Measurements from ENCODE around the gene COL5A1. TPM values are rescaled to one million over a fixed set of nuclear protein-coding genes. Genes with fewer than 3 reads are reported as not detected.

Gene COL5A1
- total RNA-seq, 1 experiment from 2014 or later: 9.5 TPM

GRCh38 chr9:134690946-134691694 is 49.5 kb downstream of the COL5A1 start:
- H3K4me1 Mint-ChIP-seq: no peaks in the 10 kb centered on the region; a peak in 1 of 4 replicates
- H3K4me3 Mint-ChIP-seq: no peak overlapping the region
- Histone ChIP-seq H3K9me3 (ENCODE audit: control insufficient read depth, low read depth, low read length) (no peaks in the 10 kb centered on the region), H3K79me1 (ENCODE audit: insufficient read depth, low read depth, low read length, poor library complexity, severe bottlenecking) (no peaks in the 10 kb centered on the region), H3K9ac (ENCODE audit: extremely low read depth, insufficient read length, low read length) (no peak overlapping the region), H3K23ac (ENCODE audit: insufficient read length, low read depth, low read length) (no peak overlapping the region), H2AK5ac (ENCODE audit: insufficient read length, low read length) (no peak overlapping the region), H2BK5ac (ENCODE audit: insufficient read length, low read length) (no peak overlapping the region), H3K18ac (ENCODE audit: insufficient read length, low read depth, low read length) (no peak overlapping the region), H3K27ac (ENCODE audit: insufficient read length, low read depth, low read length) (no peak overlapping the region), H4K8ac (replicated peaks; ENCODE audit: insufficient read length, low read depth, low read length) (no peak overlapping the region), H3K23me2 (ENCODE audit: insufficient read length, low read depth, low read length, poor library complexity, severe bottlenecking) (no peaks in the 10 kb centered on the region), H3K4me1 (ENCODE audit: insufficient read depth, low read length) (no peaks in the 10 kb centered on the region), H2AFZ (ENCODE audit: low read length) (no peak overlapping the region), H3K56ac (ENCODE audit: insufficient read length, low read depth, low read length) (no peak overlapping the region), H3K14ac (ENCODE audit: insufficient read depth, low read length) (no peak overlapping the region), H3K79me2 (ENCODE audit: insufficient read depth, low read length) (no peaks in the 10 kb centered on the region), H2BK20ac (ENCODE audit: low read depth, low read length, poor library complexity, severe bottlenecking) (no peak overlapping the region), H3K4me2 (ENCODE audit: insufficient read depth, insufficient read length, low read length) (no peak overlapping the region), H3K27me3 (ENCODE audit: insufficient read depth, low read length) (no peaks in the 10 kb centered on the region), H3K4ac (ENCODE audit: low read depth, low read length) (no peak overlapping the region), H2BK120ac (ENCODE audit: low read depth, low read length, poor library complexity, severe bottlenecking) (no peak overlapping the region), H4K20me1 (ENCODE audit: control insufficient read depth, insufficient read depth, insufficient read length) (no peaks in the 10 kb centered on the region), H2BK15ac (ENCODE audit: low read depth, low read length) (no peak overlapping the region), H3T11ph (ENCODE audit: low read length) (no peak overlapping the region), H4K5ac (ENCODE audit: insufficient read length, low read depth, low read length) (no peak overlapping the region), H2BK12ac (ENCODE audit: insufficient read length, low read depth, low read length) (no peak overlapping the region), H4K91ac (ENCODE audit: insufficient read length, low read depth, low read length) (no peak overlapping the region)
- TF ChIP-seq CTCF (conservative IDR thresholded peaks at IDR 0.05): no peak
- no peak overlapping the region; a peak in 1 of 7 replicates for H3K27ac Mint-ChIP-seq
- H3K27me3 Mint-ChIP-seq (ENCODE audit: low read depth): no peaks in the 10 kb centered on the region
- no CpG with 5 or more reads among the region's 31 CpGs for WGBS (ENCODE audit: extremely low coverage, insufficient read length, low lambda C conversion rate)
- no peak for DNase-seq
- no peaks in the 10 kb centered on the region; a peak in 2 of 5 replicates for H3K9me3 Mint-ChIP-seq
- H3K36me3 Mint-ChIP-seq (ENCODE audit: insufficient read depth in 1 of 3, low read depth in 3 of 3): peaks cover 0 to 2% (median 2%) of the 10 kb centered on the region in 3 experiments; a peak in 1 of 7 replicates
